GM12872 (cell line): Measurements from ENCODE around the gene ROBO2.

Experiments used
- TF ChIP-seq, protein P1 (sequence below): IDR thresholded peaks from 3 replicates; pipeline ENCODE4 v1.5.1; 2011; ENCODE audit warnings: low read depth, mild to moderate bottlenecking, low read length, moderate library complexity; ENCODE audit not compliant: insufficient read depth

The ROBO2 gene

DNA sequence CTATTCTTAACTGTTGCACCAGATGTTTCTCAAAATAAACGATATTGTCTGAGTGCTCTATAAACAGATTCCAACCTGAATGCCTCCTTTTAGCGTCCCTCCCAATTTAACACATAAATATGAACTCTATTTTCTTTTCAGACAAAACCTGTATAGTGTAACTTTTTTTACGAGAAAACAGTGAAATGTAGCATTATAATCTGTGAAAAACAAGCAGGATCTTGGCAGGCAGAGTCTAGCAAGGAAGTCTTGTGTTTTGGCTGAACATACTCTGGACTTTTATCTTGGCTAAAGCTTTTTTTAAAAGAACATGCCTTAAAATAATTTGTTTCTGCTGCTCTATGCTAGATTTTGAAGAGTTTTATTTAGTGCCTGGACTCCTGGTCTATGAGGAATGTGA is 150.5 kb downstream of the ROBO2 start:
- TF ChIP-seq, protein P1, sequence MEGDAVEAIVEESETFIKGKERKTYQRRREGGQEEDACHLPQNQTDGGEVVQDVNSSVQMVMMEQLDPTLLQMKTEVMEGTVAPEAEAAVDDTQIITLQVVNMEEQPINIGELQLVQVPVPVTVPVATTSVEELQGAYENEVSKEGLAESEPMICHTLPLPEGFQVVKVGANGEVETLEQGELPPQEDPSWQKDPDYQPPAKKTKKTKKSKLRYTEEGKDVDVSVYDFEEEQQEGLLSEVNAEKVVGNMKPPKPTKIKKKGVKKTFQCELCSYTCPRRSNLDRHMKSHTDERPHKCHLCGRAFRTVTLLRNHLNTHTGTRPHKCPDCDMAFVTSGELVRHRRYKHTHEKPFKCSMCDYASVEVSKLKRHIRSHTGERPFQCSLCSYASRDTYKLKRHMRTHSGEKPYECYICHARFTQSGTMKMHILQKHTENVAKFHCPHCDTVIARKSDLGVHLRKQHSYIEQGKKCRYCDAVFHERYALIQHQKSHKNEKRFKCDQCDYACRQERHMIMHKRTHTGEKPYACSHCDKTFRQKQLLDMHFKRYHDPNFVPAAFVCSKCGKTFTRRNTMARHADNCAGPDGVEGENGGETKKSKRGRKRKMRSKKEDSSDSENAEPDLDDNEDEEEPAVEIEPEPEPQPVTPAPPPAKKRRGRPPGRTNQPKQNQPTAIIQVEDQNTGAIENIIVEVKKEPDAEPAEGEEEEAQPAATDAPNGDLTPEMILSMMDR = no peak

DNA sequence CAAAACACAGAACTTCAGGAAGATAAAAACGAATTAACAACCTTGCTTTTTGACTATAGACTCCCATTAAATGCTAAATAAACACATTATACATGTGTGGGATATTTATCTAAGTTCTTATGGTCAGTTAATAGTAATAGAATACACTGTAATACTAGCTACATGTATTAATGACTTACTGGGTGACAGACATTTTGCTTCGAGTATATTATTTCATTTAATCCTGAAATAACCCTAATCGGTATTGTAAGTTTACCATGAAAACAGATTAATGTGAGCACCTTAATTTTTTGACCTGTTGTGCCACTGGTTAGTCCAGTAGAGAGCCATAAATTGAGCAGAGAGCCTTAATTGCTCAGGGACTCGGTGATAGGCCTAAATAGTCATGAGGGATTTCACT is 151.1 kb downstream of the ROBO2 start:
- TF ChIP-seq, protein P1 = no peak

DNA sequence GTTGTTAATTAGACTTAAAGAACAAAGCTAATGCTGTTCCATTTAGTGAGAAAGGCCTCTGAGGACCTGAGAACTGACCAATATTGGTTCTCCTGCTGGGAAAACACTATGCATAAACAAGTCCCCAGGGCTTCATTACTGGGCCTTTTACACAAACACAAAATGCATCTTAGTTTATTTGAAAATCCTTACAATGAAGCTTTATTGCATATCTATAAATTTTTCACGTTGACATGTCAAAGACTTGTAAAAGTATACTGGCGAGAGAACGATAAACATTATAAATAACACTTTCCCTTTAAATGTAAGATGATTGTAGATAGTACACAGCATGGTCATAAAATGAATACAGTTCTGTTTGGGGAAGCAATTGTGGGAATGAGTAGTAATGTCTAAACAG is 151.7 kb downstream of the ROBO2 start:
- TF ChIP-seq, protein P1 = no peak

DNA sequence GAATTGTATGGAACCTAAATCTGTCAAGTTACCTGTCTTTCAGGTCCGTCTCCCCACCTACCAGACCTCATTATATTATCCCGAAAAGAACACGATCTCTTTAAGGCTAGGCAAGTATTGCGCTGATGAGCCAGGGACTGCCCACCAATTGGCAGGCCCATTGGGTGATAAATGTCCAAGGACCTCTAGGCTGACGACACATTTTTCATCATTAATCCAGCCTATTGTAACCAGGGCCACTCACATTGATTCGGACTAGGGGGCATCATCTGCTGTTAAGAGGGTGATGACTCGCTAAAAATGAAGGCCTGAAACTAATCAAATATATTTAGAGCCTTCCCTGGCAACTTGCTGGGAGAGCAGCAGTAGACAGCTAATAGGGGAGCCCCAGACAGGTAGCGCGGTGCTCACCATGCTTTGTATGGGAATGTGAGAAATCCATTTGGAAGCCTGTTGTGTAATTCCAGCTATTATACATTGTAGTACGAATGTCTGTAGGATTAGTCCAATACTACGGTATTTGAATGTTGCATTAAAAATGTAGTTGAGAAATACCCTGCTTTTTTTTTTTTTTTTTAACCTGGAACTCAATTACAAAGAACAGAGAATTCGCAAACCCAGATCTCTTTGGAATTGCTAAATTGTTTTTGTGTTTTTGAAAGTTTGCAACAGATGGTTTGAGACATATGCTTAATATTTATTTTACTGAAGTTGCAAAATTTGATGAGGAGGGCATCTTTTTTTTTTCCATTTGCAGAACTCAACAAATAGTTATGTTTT is 156.1 kb downstream of the ROBO2 start:
- TF ChIP-seq, protein P1 = no peak

DNA sequence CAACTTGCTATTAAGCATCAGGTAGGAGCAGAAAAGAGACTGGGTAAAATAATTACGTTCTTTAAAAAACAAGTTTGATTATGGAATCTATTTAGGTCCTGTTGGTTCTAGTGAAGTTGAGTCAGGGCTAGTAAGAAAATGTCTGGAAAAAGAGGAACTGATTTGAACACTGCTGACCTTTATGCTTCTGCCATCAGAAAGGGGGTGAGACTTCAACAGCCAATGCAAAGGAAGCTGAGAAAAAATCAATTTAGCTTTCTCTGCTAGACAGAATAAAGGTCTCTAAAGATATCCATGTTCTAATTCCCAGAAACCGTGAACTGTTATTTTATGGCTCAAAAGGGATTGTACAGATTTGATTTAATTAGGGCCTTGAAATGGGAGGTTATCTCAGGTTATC is 157.5 kb downstream of the ROBO2 start:
- TF ChIP-seq, protein P1 = no peak

DNA sequence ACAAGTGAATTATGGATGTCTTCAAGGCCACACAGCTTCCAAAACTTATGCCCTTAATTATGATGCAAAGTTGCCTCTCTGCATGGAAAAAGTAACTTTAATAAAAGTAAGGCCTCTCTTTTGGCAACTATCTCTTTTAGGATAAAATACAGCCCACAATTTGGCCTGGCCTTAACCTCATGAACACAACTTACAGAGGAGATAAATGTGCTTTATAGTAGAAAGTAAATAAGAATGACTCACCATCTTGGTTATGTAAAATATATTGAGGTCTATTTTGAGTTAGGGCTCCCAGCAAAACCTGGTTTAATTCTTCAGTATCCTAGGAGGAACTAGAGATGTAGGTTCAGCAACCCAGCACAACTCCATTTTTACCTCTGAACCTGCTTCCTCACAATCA is 164.0 kb downstream of the ROBO2 start:
- TF ChIP-seq, protein P1 = no peak

DNA sequence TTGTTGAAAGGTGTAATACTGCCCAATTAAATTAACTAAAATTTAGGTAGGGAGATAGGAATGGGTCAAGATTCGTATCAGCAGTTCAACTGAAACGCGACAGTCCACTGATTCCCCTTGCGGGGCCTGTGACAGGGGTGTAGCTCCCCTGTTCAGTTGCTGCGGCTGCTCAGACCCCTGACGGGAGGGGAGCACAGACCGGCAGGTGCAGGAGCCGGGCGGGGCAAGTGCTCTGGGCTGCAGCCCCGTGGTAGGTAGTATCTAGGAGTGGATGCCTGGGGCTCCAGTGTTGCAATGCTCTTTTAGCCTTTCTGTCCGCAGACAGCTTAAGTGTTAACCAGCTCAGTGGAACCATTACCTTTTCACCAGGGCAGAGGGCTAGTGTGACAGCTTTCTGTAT is 164.9 kb downstream of the ROBO2 start:
- TF ChIP-seq, protein P1 = no peak
